GM12872 (cell line): ENCODE results near the gene ADCY5.

ENCODE experiments used
- CTCF ChIP-seq: IDR thresholded peaks from 3 replicates; pipeline ENCODE4 v1.5.1; 2011; ENCODE audit warnings: low read depth, mild to moderate bottlenecking, low read length, moderate library complexity; ENCODE audit not compliant: insufficient read depth

The ADCY5 gene

GRCh38 chr3:123317716-123318115, 131.2 kb downstream of the ADCY5 start:
- no peak for TF ChIP-seq CTCF

- no peak for TF ChIP-seq CTCF
Observed at GRCh38 chr3:123315271-123315595, 133.7 kb downstream of the ADCY5 start.

GRCh38 chr3:123314359-123315270, 134.3 kb downstream of the ADCY5 start:
- TF ChIP-seq CTCF = no peak

GRCh38 chr3:123313889-123314288, 135.0 kb downstream of the ADCY5 start:
- TF ChIP-seq CTCF = no peak

- no peak for TF ChIP-seq CTCF
Observed at GRCh38 chr3:123312331-123313265, 136.3 kb downstream of the ADCY5 start.

- TF ChIP-seq CTCF = no peak
Observed at GRCh38 chr3:123311201-123311600, 137.7 kb downstream of the ADCY5 start.

GRCh38 chr3:123310741-123311140, 138.1 kb downstream of the ADCY5 start:
- TF ChIP-seq CTCF = no peak
